DOHH2 (cell line): Measurements from ENCODE around the gene MDGA2.

Experiments used
- EZH2phosphoT487 ChIP-seq: fragments of 200-600 bp; sonication (generic); IDR thresholded peaks from 2 replicates; pipeline ENCODE4 v1.6.1; 2017; ENCODE audit warnings: borderline replicate concordance, mild to moderate bottlenecking, antibody characterized with exemption, low read length, moderate library complexity, mixed read lengths
- TF ChIP-seq, protein P1 (sequence below): fragments of 200-600 bp; sonication (generic); IDR thresholded peaks from one replicate; pipeline ENCODE4 v1.5.1; 2014; ENCODE audit warnings: antibody characterized with exemption, mild to moderate bottlenecking, low read depth, low read length; ENCODE audit not compliant: poor library complexity, severe bottlenecking

DNA sequence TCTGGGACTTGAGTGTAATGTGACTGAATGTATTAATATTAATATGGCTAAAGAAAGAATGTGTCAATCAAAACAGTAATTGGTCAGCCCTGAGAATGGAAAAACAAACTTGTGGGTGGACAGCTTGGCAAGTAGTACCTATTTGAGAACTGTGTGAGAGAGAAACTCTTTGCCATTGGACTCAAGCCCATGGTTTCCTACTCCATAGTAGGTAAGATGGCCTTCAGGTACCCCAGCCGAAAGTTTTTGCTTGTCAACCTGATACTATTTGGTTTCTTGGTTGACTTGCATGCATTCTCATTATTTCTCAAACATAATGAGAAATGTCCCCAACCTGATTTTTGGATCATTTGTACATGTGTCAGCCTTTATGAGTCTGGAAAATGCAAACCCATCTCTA, 391.1 kb downstream of the MDGA2 start:
- TF ChIP-seq, protein P1, sequence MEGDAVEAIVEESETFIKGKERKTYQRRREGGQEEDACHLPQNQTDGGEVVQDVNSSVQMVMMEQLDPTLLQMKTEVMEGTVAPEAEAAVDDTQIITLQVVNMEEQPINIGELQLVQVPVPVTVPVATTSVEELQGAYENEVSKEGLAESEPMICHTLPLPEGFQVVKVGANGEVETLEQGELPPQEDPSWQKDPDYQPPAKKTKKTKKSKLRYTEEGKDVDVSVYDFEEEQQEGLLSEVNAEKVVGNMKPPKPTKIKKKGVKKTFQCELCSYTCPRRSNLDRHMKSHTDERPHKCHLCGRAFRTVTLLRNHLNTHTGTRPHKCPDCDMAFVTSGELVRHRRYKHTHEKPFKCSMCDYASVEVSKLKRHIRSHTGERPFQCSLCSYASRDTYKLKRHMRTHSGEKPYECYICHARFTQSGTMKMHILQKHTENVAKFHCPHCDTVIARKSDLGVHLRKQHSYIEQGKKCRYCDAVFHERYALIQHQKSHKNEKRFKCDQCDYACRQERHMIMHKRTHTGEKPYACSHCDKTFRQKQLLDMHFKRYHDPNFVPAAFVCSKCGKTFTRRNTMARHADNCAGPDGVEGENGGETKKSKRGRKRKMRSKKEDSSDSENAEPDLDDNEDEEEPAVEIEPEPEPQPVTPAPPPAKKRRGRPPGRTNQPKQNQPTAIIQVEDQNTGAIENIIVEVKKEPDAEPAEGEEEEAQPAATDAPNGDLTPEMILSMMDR: no peak
- TF ChIP-seq EZH2phosphoT487: no peak
